Measurements from ENCODE around the gene WFDC2.

Gene WFDC2

GRCh38 chr20:45440891-45441685 lies 28.5 kb upstream of the WFDC2 start:
- H3K4me3 ChIP-seq (replicated peaks in 1 of 2; ENCODE audit: low read depth in 2 of 2, low read length in 2 of 2): no peak overlapping the region
- TF ChIP-seq CTCF (IDR thresholded peaks at IDR 0.05; ENCODE audit: low read depth, low read length): no peak
- no peak for DNase-seq (ENCODE audit: low read depth in 2 of 2)

- DNase-seq (ENCODE audit: low read depth in 2 of 2): no peak
- TF ChIP-seq CTCF (IDR thresholded peaks at IDR 0.05; ENCODE audit: low read depth, low read length): no peak
- no peak overlapping the region for H3K4me3 ChIP-seq (replicated peaks in 1 of 2; ENCODE audit: low read depth in 2 of 2, low read length in 2 of 2)
These were observed 27.8 kb upstream of the WFDC2 start for GRCh38 chr20:45441746-45442145.

GRCh38 chr20:45444050-45444449 lies 25.5 kb upstream of the WFDC2 start:
- TF ChIP-seq CTCF (IDR thresholded peaks at IDR 0.05; ENCODE audit: low read depth, low read length): no peak
- no peak for DNase-seq (ENCODE audit: low read depth in 2 of 2)
- H3K4me3 ChIP-seq (replicated peaks in 1 of 2; ENCODE audit: low read depth in 2 of 2, low read length in 2 of 2): no peak overlapping the region

GRCh38 chr20:45445805-45446562 lies 23.6 kb upstream of the WFDC2 start:
- DNase-seq (ENCODE audit: low read depth in 2 of 2): peak; percentile 14 to 28
- no peak overlapping the region for H3K4me3 ChIP-seq (replicated peaks in 1 of 2; ENCODE audit: low read depth in 2 of 2, low read length in 2 of 2)
- peak; percentile 69 for TF ChIP-seq CTCF (IDR thresholded peaks at IDR 0.05; ENCODE audit: low read depth, low read length)

GRCh38 chr20:45448270-45448669 lies 21.3 kb upstream of the WFDC2 start:
- H3K4me3 ChIP-seq (replicated peaks in 1 of 2; ENCODE audit: low read depth in 2 of 2, low read length in 2 of 2): no peak overlapping the region
- DNase-seq (ENCODE audit: low read depth in 2 of 2): no peak
- TF ChIP-seq CTCF (IDR thresholded peaks at IDR 0.05; ENCODE audit: low read depth, low read length): no peak

GRCh38 chr20:45449528-45449927 lies 20.0 kb upstream of the WFDC2 start:
- no peak overlapping the region for H3K4me3 ChIP-seq (replicated peaks in 1 of 2; ENCODE audit: low read depth in 2 of 2, low read length in 2 of 2)
- no peak for DNase-seq (ENCODE audit: low read depth in 2 of 2)
- TF ChIP-seq CTCF (IDR thresholded peaks at IDR 0.05; ENCODE audit: low read depth, low read length): no peak
